Activated T-cell treated with anti-CD3 and anti-CD28 coated beads, Interleukin-2, amount 50 U/mL, for 72 hours (primary cell): ENCODE data around the gene TREML2. TPM values are rescaled to one million over a fixed set of nuclear protein-coding genes. Genes with fewer than 3 reads are reported as not detected.

ENCODE experiments used
- ATAC-seq, 2 donors: fragments of 150-1000 bp; cut with Tn5 transposase; replicated peaks in 1 of 2; 2 replicates each; pipeline ENCODE4 v1.10.0; 2021; ENCODE audit warnings: moderate library complexity in 2 of 2, mild to moderate bottlenecking in 1 of 2
- DNase-seq, 2 donors: peaks; one replicate each; pipeline ENCODE4 v3.0.0; 2021 to 2022; ENCODE audit warnings: mixed read lengths in 1 of 2
- H3K27ac Mint-ChIP-seq: one replicate; pipeline ENCODE4 v1.8.0; 2022; ENCODE audit warnings: mild to moderate bottlenecking, moderate library complexity, mixed read lengths
- H3K27me3 Mint-ChIP-seq: one replicate; pipeline ENCODE4 v1.8.0; 2022; ENCODE audit warnings: low read depth, mixed read lengths
- H3K36me3 Mint-ChIP-seq, 2 donors: one replicate each; pipeline ENCODE4 v1.8.0; 2022; ENCODE audit warnings: mixed read lengths in 2 of 2, mild to moderate bottlenecking in 1 of 2; ENCODE audit not compliant: insufficient read depth in 2 of 2
- H3K4me1 Mint-ChIP-seq: one replicate; pipeline ENCODE4 v1.8.0; 2022; ENCODE audit warnings: low read depth, mixed read lengths
- H3K4me3 Mint-ChIP-seq, 2 donors: one replicate each; pipeline ENCODE4 v1.8.0; 2022; ENCODE audit warnings: mild to moderate bottlenecking in 2 of 2, mixed read lengths in 2 of 2, moderate library complexity in 2 of 2
- H3K9me3 Mint-ChIP-seq, 2 donors: one replicate each; pipeline ENCODE4 v1.8.0; 2022; ENCODE audit warnings: mixed read lengths in 2 of 2
- total RNA-seq, 2 donors: library from RNA; stranded (reverse); gene quantifications; one replicate each; pipeline ENCODE4 v1.2.3, GENCODE V29; 2022

The TREML2 gene
- total RNA-seq, 2 donors from 2014 or later = 8.8 to 15.0 TPM

DNA sequence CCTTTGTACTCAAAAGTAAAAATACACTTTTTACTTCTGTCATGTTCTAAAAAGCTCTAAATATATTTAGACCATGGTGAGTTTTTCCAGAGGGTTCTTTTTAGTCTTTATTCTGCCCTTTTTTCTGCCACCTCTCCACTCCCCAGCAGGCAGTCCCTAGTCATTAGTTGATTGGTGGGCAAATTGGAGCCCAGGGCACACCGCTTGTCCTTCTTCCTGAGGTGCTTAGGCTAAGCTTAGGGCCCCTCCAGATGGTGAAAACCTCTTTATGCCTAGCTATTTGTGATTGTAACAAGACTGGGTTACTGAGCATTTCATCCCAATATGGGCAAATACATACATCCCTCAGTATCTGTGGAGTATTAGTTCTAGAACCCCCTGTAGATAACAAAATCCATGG lies 53.0 kb downstream of the TREML2 start:
- peak overlapping the region in 1 of 2 donors; percentile 31 for H3K4me3 Mint-ChIP-seq
- no peaks in the 10 kb centered on the region for H3K9me3 Mint-ChIP-seq

More for the DNA sequence above, 53.0 kb downstream of the TREML2 start:
- Mint-ChIP-seq H3K27me3 (no peaks in the 10 kb centered on the region), H3K27ac (no peak overlapping the region), H3K4me1 (peaks cover 10% of the 10 kb centered on the region), H3K36me3 (no peaks in the 10 kb centered on the region)
- ATAC-seq = no peak
- no peak for DNase-seq

Other genes starting within 250 kb of the TREML2 start
- 1 to 10 TPM; 4.0 to 5.5 TPM for gene UNC5CL, start 161.9 kb downstream of the TREML2 start, total RNA-seq
- gene TSPO2, start 158.7 kb downstream of the TREML2 start, total RNA-seq = not detected
- gene APOBEC2, start 147.9 kb downstream of the TREML2 start, total RNA-seq = not detected
- gene OARD1, start 128.8 kb downstream of the TREML2 start, total RNA-seq = 10 to 100 TPM; 62.7 to 73.1 TPM
- gene NFYA, start 128.2 kb downstream of the TREML2 start, total RNA-seq = 10 to 100 TPM; 32.4 to 34.4 TPM
- gene TREML1, start 46.8 kb downstream of the TREML2 start, total RNA-seq = not detected
- gene TREM2, start 38.0 kb downstream of the TREML2 start, total RNA-seq = not detected
- gene TREML4, start 27.2 kb upstream of the TREML2 start, total RNA-seq = not detected
- 1 to 10 TPM in 1 of 2 donors, under 1 TPM in 1; 0.38 to 1.5 TPM for gene TREM1, start 85.5 kb upstream of the TREML2 start, total RNA-seq
- gene NCR2, start 134.5 kb upstream of the TREML2 start, total RNA-seq = not detected